BLaER1 (cell line): ENCODE results near the gene MOB2.
A peak's percentile ranks its signal among the peaks of the same experiment; 100 is the strongest.

ENCODE experiments used
- H3K27ac ChIP-seq: shearing (Covaris generic); formaldehyde crosslinking; 2 replicates; pipeline ENCODE4 v1.8.1; 2022
- H3K27me3 ChIP-seq: shearing (Covaris generic); formaldehyde crosslinking; 2 replicates; pipeline ENCODE4 v1.8.1; 2022
- H3K36me3 ChIP-seq: shearing (Covaris generic); formaldehyde crosslinking; 2 replicates; pipeline ENCODE4 v1.8.1; 2022
- H3K4me1 ChIP-seq: shearing (Covaris generic); formaldehyde crosslinking; 2 replicates; pipeline ENCODE4 v1.8.1; 2022
- H3K4me2 ChIP-seq: shearing (Covaris generic); formaldehyde crosslinking; 2 replicates; pipeline ENCODE4 v1.8.1; 2022
- H3K4me3 ChIP-seq: shearing (Covaris generic); formaldehyde crosslinking; 2 replicates; pipeline ENCODE4 v1.8.1; 2022
- H3K9ac ChIP-seq: shearing (Covaris generic); formaldehyde crosslinking; 2 replicates; pipeline ENCODE4 v1.8.1; 2022
- H3K9me3 ChIP-seq: shearing (Covaris generic); formaldehyde crosslinking; 2 replicates; pipeline ENCODE4 v1.8.1; 2022
- H4K20me1 ChIP-seq: shearing (Covaris generic); formaldehyde crosslinking; 2 replicates; pipeline ENCODE4 v1.8.1; 2022
- Cebpa-rat ChIP-seq: shearing (Covaris generic); IDR thresholded peaks from 2 replicates; pipeline ENCODE4 v1.8.1; 2022

MOB2 gene, protein sequence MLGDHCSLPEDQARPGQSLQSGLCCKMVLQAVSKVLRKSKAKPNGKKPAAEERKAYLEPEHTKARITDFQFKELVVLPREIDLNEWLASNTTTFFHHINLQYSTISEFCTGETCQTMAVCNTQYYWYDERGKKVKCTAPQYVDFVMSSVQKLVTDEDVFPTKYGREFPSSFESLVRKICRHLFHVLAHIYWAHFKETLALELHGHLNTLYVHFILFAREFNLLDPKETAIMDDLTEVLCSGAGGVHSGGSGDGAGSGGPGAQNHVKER

DNA sequence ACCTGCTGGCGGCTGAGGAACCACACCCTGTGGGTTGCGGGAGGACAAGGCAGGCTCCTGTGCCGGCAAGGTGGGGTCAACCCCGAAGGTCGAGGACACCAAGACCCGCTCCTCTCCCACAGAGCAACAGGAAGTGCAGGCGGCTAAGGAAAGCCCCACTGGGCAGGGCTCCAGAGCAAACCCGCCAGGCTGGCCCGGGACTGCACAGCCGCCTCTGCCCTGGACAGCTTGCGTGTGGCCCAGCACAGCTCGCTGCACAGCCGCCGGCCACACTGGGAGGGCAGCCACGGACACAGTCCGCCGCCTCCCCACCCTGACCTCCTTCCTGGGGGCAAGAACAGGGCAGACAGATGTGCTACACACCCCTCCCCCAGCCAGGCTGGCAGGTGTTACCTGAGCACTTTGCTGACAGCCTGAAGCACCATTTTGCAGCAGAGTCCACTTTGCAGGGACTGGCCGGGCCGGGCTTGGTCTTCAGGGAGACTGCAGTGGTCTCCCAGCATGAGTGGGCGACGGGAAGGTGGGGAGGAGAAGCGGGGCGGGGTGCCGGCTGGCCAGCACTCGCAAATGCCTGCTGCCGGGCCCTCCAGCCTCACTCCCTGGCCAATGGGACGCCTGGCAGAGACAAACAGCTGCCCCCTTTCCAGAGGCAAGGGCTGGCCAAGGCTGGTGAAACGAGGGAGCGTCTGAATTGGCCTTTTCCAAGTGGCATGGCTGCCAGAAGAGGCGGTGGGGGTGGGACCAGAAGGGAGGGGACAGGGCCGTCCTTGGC is at the start of gene MOB2:
Gene MOB2 (minus strand): TSS at position 726 of the 772 bp plus-strand sequence. CDS start 223 bp downstream, at position 503.
- Histone ChIP-seq H3K27ac (peak within 1 kb of the TSS; percentile 67), H3K27me3 (no peaks in the 10 kb centered on the region), H3K9ac (peak within 1 kb of the TSS; percentile 49; the same call in 1 of the 2 replicates), H3K36me3 (peaks cover 17% of the 10 kb centered on the region; the same call in 1 of the 2 replicates), H3K4me1 (peaks cover 66% of the 10 kb centered on the region), H3K4me3 (peak within 1 kb of the TSS; percentile 22; the same call in 1 of the 2 replicates), H4K20me1 (peaks cover 98% of the 10 kb centered on the region), H3K4me2 (peak within 1 kb of the TSS; percentile 83), H3K9me3 (no peaks in the 10 kb centered on the region)
- no peak for TF ChIP-seq Cebpa-rat

DNA sequence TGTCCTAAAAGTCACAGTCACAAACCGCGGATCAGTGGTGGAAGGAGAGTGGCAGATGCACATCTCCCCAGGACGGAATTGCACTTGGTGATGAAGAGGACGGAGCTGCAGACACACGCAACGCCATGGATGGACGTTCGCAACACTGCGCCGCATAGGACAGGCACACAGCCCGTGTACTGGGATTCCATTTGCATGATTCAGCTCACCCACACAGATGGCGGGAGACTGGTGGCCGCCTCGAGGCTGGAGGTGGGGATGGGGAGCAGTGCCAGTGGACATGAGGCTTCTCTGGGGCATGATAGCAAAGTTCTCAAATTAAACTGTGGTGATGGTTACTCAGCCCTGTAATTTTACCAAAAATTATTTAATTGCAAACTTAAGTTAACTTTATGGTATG is 48.1 kb upstream of the MOB2 start:
- H3K4me3 ChIP-seq: no peak overlapping the region
- peaks cover 20% of the 10 kb centered on the region for H3K27me3 ChIP-seq
- no peak overlapping the region for H3K9ac ChIP-seq
- H3K4me2 ChIP-seq: no peak overlapping the region
- TF ChIP-seq Cebpa-rat: no peak
- H4K20me1 ChIP-seq: peaks cover 79% of the 10 kb centered on the region
- no peaks in the 10 kb centered on the region for H3K4me1 ChIP-seq
- peaks cover 54% of the 10 kb centered on the region for H3K36me3 ChIP-seq
- 0 out of 2 replicates have a peak, but pooled peaks cover 5% of the 10 kb centered on the region for H3K9me3 ChIP-seq
- H3K27ac ChIP-seq: no peak overlapping the region

DNA sequence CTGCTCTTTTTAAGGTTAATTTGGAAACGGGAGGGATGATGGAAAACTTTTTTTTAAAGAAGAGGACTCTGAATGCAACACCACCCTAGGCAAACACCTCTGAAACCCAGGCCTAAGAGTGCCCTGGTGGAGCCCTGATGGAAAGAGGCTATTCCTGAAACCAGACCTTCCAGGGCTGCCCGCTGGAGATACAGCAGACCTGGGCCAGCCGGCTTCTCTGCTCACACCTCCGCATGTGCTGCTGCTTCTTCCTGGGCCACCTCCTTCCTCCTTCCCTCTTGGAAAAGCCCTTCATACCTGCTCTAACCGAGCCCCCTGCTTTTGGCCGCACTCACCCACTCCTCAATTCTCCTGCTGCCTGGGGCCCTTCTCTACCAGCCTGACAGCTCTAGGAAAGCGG is 47.6 kb upstream of the MOB2 start:
- Histone ChIP-seq H3K27ac (no peak overlapping the region), H3K4me1 (no peaks in the 10 kb centered on the region), H3K27me3 (peaks cover 14% of the 10 kb centered on the region), H3K9ac (no peak overlapping the region), H3K36me3 (peaks cover 54% of the 10 kb centered on the region), H3K4me2 (no peak overlapping the region), H3K4me3 (no peak overlapping the region), H4K20me1 (peaks cover 84% of the 10 kb centered on the region), H3K9me3 (0 out of 2 replicates have a peak, but pooled peaks cover 5% of the 10 kb centered on the region)
- TF ChIP-seq Cebpa-rat: no peak

DNA sequence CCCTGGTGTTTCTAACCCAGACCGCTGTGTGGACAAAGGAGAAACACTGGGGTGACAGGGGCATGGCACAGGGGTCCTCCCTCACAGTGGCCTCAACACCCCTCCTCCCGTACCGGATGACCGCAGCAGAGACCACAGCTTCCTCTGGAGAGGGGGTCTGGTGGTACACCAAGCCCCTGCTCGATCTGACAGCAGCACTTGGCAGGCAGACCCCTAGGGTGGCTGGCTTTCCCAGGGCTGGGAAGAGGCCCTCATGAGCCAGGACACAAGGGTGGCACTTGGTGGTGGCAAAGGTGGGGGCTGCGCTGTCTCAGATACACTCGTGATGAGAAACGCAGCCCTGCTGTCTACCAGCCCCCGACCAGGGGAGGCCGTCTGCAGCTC is 46.8 kb upstream of the MOB2 start:
- TF ChIP-seq Cebpa-rat: no peak
- 0 out of 2 replicates have a peak, but pooled peaks cover 4% of the 10 kb centered on the region for H3K9me3 ChIP-seq
- H3K36me3 ChIP-seq: peaks cover 54% of the 10 kb centered on the region
- no peaks in the 10 kb centered on the region for H3K4me1 ChIP-seq
- peaks cover 93% of the 10 kb centered on the region for H4K20me1 ChIP-seq
- H3K27ac ChIP-seq: no peak overlapping the region
- no peak overlapping the region for H3K9ac ChIP-seq
- no peak overlapping the region for H3K4me3 ChIP-seq
- H3K27me3 ChIP-seq: peaks cover 8% of the 10 kb centered on the region
- no peak overlapping the region for H3K4me2 ChIP-seq

DNA sequence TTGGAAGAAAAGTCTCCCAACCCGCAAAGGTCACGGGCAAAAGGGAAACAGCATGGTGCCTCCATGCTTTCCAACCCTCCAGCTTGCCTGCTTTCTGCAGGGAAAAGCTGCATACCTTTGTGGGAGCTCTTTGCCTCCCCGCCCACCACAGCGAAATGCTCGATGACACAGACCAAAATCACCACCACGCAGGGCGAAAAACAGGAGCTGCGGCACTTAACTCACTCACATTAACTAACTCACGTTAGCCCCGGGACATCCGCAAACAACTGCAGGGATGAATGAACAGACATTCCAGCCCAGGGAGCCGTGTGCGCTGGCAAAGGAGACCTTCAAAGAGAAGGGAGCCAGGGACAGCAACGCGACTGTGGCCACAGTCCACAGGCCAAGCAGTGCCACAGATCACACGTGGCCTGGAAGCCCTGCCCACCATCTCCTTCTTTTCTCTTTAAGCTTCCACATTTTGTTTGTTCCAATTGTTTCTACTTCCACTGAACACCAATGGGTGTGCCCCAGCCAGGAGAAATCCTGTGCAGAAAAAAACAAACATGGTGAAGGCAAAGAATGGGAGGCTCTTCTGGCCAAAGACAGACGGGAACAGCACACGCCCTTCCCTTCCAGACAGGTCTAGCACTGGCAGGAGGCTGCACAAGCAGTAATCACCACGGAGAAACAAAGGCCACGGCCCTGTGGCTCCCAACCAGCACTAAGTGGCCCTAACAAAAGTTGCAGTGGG is 46.2 kb upstream of the MOB2 start:
- Histone ChIP-seq H3K27ac (no peak overlapping the region), H3K27me3 (peaks cover 3% of the 10 kb centered on the region), H3K9ac (peak overlapping the region; percentile 15; the same call in 1 of the 2 replicates), H3K36me3 (peaks cover 54% of the 10 kb centered on the region), H3K4me2 (no peak overlapping the region), H4K20me1 (peaks cover 98% of the 10 kb centered on the region), H3K9me3 (no peaks in the 10 kb centered on the region), H3K4me3 (no peak overlapping the region), H3K4me1 (no peaks in the 10 kb centered on the region)
- TF ChIP-seq Cebpa-rat: no peak

DNA sequence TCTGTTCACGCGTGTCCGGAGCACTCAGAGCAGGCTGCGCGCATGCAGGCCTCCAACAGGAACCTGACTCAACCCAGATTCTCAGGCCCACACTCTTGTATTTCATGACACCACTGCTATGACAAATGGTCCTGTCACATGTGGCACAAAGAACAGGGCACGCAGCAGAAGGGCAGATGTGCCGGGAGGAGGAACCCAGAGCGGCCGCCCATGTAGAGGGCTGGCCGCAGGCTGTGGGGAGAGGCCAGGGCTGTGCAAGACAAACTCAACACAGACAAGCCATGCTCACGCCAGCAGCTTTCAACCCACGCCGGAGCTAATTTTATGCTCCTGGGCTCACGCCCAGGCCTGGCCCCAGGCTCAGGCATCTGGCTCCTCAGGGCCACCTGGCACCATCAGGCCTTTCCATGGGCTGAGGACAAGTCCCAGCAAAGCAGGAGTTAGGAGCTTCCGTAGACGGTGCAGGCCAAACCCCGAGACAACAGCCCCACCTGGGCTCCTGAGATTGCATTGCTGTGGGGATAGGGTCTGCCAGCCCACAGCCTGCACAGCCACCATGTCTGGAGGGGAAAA is 45.5 kb upstream of the MOB2 start:
- peaks cover under 1% of the 10 kb centered on the region; the same call in 1 of the 2 replicates for H3K4me1 ChIP-seq
- H3K27ac ChIP-seq: no peak overlapping the region
- peaks cover 100% of the 10 kb centered on the region for H4K20me1 ChIP-seq
- H3K4me2 ChIP-seq: no peak overlapping the region
- H3K27me3 ChIP-seq: no peaks in the 10 kb centered on the region
- no peak for TF ChIP-seq Cebpa-rat
- peaks cover 54% of the 10 kb centered on the region for H3K36me3 ChIP-seq
- no peaks in the 10 kb centered on the region for H3K9me3 ChIP-seq
- H3K4me3 ChIP-seq: no peak overlapping the region
- peak overlapping the region; percentile 15; the same call in 1 of the 2 replicates for H3K9ac ChIP-seq

DNA sequence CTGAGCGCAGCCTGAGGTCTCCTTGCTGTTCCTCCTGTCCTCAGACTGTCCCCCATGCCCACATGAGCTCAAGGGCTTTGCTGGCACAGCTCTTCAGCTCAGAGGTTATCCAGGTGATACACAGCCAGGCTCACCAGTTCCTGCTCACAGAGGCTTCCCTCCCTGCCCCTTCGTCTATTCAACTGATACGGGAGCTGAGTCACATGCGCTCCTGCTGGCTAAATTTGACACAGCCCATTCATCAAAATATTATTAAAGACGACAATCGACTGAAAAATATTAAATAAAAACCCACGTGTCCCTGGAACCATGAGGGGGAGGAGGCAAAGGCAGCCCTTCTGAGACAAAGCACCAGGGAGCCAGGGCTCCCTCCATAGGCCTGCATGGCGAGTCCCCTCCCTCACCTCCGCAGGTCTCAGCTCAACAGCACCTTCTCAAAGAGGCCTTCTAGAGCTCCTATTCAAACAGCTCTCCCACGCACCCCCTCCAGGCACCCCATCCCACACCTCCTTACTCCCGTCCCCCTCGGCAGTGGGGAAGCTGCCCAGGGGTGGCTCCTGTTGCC is 45.0 kb upstream of the MOB2 start:
- peaks cover 49% of the 10 kb centered on the region for H3K36me3 ChIP-seq
- no peak for TF ChIP-seq Cebpa-rat
- no peak overlapping the region for H3K9ac ChIP-seq
- H3K9me3 ChIP-seq: no peaks in the 10 kb centered on the region
- no peak overlapping the region for H3K4me2 ChIP-seq
- H3K4me3 ChIP-seq: no peak overlapping the region
- no peak overlapping the region for H3K27ac ChIP-seq
- H3K4me1 ChIP-seq: peaks cover 6% of the 10 kb centered on the region
- H3K27me3 ChIP-seq: no peaks in the 10 kb centered on the region
- peaks cover 100% of the 10 kb centered on the region for H4K20me1 ChIP-seq

DNA sequence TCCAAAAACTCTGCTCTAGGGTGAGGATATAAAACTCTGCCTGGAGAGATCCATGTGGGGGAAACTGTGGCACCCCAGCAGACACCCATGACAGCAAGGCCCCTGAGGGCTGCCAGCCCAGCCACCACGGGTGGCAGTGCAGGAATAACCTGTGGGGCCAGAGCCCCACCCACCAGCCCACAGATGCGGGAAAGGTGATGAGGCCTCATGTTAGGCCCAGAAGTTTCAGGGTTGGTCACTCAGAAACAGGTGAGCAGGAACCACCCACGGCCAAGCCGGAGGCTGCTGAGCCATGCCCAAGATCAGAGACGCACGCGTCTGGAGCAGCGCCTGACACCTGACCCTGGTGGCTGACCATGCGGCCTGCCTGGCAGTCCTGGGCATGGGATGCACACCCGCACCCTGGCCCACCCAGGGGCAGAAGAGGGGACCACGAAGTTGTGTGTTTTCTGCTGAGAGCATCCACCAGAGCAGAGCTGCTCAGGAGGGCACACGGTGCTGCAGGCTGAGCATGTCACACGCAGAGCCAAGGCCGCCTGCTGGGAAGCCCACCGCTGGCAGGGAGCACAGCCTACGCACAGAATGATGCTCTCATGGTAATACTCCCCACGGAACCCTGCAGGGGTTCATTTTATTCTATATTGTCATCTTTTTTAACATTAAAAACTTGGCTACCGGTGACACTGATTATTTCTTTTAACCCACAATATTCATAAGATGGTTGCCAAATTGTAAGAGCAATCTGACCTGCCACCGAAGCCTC is 44.3 kb upstream of the MOB2 start:
- no peak for TF ChIP-seq Cebpa-rat
- Histone ChIP-seq H3K9ac (peak overlapping the region; percentile 6; the same call in 1 of the 2 replicates), H3K4me1 (peaks cover 13% of the 10 kb centered on the region), H3K36me3 (peaks cover 45% of the 10 kb centered on the region), H3K27me3 (no peaks in the 10 kb centered on the region), H3K9me3 (no peaks in the 10 kb centered on the region), H3K27ac (no peak overlapping the region), H3K4me3 (no peak overlapping the region), H3K4me2 (no peak overlapping the region), H4K20me1 (peaks cover 100% of the 10 kb centered on the region)

DNA sequence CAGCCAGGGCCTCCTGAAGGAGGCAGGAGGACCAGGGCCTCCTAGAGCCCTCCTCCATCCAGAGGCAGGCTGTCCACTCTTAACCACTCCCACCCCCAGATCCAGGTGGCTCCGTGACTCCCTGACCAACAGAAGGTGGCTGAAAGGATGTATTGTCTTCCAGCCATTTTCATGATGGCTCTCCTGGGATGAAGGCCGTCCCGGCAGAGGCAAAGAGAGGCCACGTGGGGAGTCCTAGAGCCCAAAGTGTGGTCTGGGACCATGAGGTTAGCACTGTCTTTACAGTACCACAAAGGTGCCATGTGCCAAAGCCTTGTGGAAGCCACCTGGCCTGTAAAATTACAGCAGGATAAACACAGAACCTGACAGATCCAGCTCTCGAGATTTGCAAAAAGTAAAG is 43.2 kb upstream of the MOB2 start:
- TF ChIP-seq Cebpa-rat: no peak

More for the DNA sequence above, 43.2 kb upstream of the MOB2 start:
- no peak overlapping the region for H3K9ac ChIP-seq
- peaks cover 21% of the 10 kb centered on the region for H3K4me1 ChIP-seq
- H3K27me3 ChIP-seq: no peaks in the 10 kb centered on the region
- H3K27ac ChIP-seq: no peak overlapping the region
- peaks cover 35% of the 10 kb centered on the region for H3K36me3 ChIP-seq
- peaks cover 100% of the 10 kb centered on the region for H4K20me1 ChIP-seq
- no peak overlapping the region for H3K4me3 ChIP-seq
- no peaks in the 10 kb centered on the region for H3K9me3 ChIP-seq
- H3K4me2 ChIP-seq: no peak overlapping the region
